Esophagus muscularis mucosa (tissue), 3 donors: ENCODE results near the gene RBM19.

Source experiments
- POLR2A ChIP-seq: fragments of 450-650 bp; IDR thresholded peaks from one replicate; pipeline ENCODE4 v1.6.1; 2017; ENCODE audit warnings: antibody characterized with exemption, moderate library complexity, mild to moderate bottlenecking, low read depth
- TF ChIP-seq, protein P1 (sequence below), 3 experiments: fragments of 200-600 bp in 2 of 3; fragments of 450-650 bp in 1 of 3; sonication (generic) in 2 of 3; IDR thresholded peaks; one replicate each; pipeline ENCODE4 v1.5.1; 2017 to 2019; ENCODE audit warnings: antibody characterized with exemption in 3 of 3, mild to moderate bottlenecking in 2 of 3, moderate library complexity in 1 of 3

DNA sequence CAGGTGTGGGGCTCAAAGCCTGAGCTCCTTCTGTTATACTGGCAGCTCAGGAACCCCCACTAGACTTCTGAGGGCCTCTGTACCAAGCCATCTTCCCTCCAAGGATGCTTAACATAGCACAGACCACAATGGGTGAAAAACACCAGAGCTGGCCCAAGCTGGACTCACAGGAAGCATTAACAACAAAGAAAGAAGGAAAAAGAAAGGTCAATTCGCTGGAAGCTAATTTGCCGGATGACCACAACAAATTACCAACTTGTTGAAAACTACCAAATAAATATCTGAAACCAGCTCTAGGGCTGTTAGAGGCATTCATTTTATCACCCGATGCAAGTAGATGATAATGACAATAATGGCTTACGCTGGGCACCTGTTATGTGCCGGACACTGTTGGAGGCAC lies 48.7 kb downstream of the RBM19 start:
- TF ChIP-seq, protein P1, sequence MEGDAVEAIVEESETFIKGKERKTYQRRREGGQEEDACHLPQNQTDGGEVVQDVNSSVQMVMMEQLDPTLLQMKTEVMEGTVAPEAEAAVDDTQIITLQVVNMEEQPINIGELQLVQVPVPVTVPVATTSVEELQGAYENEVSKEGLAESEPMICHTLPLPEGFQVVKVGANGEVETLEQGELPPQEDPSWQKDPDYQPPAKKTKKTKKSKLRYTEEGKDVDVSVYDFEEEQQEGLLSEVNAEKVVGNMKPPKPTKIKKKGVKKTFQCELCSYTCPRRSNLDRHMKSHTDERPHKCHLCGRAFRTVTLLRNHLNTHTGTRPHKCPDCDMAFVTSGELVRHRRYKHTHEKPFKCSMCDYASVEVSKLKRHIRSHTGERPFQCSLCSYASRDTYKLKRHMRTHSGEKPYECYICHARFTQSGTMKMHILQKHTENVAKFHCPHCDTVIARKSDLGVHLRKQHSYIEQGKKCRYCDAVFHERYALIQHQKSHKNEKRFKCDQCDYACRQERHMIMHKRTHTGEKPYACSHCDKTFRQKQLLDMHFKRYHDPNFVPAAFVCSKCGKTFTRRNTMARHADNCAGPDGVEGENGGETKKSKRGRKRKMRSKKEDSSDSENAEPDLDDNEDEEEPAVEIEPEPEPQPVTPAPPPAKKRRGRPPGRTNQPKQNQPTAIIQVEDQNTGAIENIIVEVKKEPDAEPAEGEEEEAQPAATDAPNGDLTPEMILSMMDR (IDR thresholded peaks at IDR 0.05): no peak
- TF ChIP-seq POLR2A: no peak
